Memory B cell (primary cell): ENCODE measurements around the gene SESN1.
"Not testable (repeated sequence)": the region's sequence is repeated elsewhere in the genome, so short reads cannot be mapped to it uniquely, and the experiment has no call there.

Source experiments
- ATAC-seq: fragments of 150-1000 bp; cut with Tn5 transposase; 2 replicates; pipeline ENCODE4 v1.10.0; 2021; ENCODE audit warnings: low read depth, mild to moderate bottlenecking, moderate library complexity
- DNase-seq, 2 donors: peaks; one replicate each; pipeline ENCODE4 v3.0.0; 2022; ENCODE audit warnings: low spot score in 2 of 2
- H3K27ac Mint-ChIP-seq: one replicate; pipeline ENCODE4 v1.8.0; 2022; ENCODE audit warnings: mild to moderate bottlenecking, moderate library complexity, mixed read lengths
- H3K27me3 Mint-ChIP-seq: one replicate; pipeline ENCODE4 v1.8.0; 2022; ENCODE audit warnings: mixed read lengths
- H3K36me3 Mint-ChIP-seq: one replicate; pipeline ENCODE4 v1.8.0; 2022; ENCODE audit warnings: mild to moderate bottlenecking, mixed read lengths
- H3K4me1 Mint-ChIP-seq: one replicate; pipeline ENCODE4 v1.8.0; 2022; ENCODE audit warnings: mixed read lengths
- H3K4me3 Mint-ChIP-seq: one replicate; pipeline ENCODE4 v1.8.0; 2022; ENCODE audit warnings: mild to moderate bottlenecking, moderate library complexity, mixed read lengths
- H3K9me3 Mint-ChIP-seq: one replicate; pipeline ENCODE4 v1.8.0; 2022; ENCODE audit warnings: mixed read lengths

The SESN1 gene

DNA sequence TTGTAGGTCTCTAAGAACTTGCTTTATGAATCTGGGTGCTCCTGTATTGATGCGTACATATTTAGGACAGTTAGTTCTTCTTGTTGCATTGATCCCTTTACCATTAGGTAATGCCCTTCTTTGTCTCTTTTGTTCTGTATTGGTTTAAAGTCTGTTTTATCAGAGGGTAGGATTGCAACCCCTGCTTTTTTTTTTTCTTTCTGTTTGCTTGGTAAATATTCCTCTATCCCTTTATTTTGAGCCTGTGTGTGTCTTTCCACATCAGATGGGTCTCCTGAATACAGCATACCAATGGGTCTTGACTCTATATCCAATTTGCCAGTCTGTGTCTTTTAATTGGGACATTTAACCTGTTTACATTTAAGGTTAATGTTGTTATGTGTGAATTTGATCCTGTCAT, 116.0 kb downstream of the SESN1 start:
- not testable (repeated sequence) for H3K27ac Mint-ChIP-seq, DNase-seq, H3K27me3 Mint-ChIP-seq, H3K4me3 Mint-ChIP-seq, ATAC-seq, H3K4me1 Mint-ChIP-seq
- Mint-ChIP-seq H3K36me3 (peaks cover 11% of the 10 kb centered on the region), H3K9me3 (peaks cover 11% of the 10 kb centered on the region)

DNA sequence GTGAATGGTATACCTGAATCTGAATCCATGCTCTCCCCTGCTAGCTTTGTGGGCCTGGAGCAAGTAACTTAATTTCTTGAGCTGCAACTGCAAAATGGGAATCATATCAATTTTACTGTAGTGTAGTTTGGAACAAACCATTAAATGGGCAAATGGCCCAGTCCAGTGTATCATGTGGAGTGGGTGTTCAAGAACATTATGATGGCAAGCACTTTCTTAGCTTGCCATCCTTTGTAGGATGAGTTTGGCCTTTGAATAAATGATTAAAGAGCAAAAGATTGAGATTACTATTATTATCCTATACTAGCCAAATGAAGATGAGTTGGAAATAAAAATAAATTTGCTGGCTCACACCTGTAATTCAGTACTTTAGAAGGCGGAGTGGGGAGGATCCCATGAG, 120.4 kb downstream of the SESN1 start:
- Mint-ChIP-seq H3K4me3 (no peak overlapping the region), H3K9me3 (peaks cover 2% of the 10 kb centered on the region), H3K27me3 (no peaks in the 10 kb centered on the region), H3K4me1 (no peaks in the 10 kb centered on the region), H3K36me3 (peaks cover 7% of the 10 kb centered on the region), H3K27ac (no peak overlapping the region)
- no peak for ATAC-seq
- no peak for DNase-seq

DNA sequence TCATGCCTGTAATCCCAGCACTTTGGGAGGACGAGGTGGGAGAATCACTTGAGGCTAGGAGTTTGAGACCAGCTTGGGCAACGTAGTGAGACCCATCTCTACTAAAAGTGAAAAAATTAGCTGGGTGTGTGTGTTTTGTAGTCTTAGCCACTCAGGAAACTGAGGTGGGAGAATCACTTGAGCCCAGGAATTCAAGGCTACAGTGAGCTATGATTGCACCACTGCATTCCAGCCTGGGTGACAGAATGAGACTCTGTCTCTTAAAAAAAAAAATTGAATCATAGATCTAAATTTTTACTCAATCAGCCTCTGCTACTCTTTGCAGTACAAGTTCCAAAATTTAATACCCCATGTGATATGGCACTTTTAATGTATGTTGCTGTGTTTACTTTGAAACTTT, 124.9 kb downstream of the SESN1 start:
- no peak overlapping the region for H3K4me3 Mint-ChIP-seq
- no peaks in the 10 kb centered on the region for H3K9me3 Mint-ChIP-seq
- DNase-seq (no peak), ATAC-seq (no peak)
- no peak overlapping the region for H3K27ac Mint-ChIP-seq
- no peaks in the 10 kb centered on the region for H3K36me3 Mint-ChIP-seq
- no peaks in the 10 kb centered on the region for H3K27me3 Mint-ChIP-seq
- peaks cover 4% of the 10 kb centered on the region for H3K4me1 Mint-ChIP-seq

DNA sequence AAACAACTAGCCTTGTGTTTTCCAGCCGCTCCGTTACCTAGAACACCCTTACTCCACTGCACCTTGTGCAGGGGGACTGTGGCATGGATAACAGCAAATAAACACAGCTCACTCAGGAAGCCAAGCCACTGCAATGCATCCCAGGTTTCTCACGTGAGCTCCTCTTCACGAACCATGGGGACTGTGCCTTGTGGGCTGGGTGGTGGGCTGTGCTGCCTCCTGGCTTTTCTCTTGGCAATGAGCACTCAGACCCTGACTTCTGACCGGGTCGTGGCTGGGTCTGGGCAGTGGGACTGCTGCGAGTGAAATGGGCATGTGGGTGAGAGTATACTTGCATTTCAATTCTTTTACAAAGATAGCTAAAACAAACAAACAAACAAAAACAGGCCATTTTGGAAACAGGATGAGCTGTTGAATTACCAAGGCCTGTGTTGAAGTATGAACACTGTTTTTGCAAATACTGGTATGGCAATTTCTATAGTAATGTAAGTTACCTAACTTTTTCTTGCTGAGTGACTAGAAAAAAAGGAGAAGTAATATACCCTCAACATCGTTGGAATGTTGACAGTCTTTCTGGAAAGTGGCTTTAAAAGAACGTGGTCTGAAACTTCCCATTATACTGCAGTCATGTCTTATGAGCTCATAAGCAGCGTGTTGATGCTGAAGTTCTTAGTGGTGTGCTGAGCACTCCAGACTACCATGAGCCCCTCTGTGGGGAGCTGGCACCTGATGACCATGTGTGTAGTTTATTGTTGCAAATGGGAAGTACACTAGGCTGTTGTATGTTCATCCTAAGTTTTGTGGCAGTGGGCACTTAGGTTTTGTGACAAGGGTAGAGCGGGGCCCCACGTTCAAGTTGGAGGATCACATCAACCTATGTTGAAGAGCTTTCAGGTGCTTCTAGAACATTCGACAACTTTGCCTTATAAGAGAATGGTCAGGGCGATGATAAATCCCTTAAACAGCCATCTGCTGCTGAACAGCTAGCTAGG, 126.0 kb downstream of the SESN1 start:
- DNase-seq, result no peak
- Mint-ChIP-seq H3K36me3 (no peaks in the 10 kb centered on the region), H3K27ac (no peak overlapping the region), H3K4me1 (peaks cover 4% of the 10 kb centered on the region), H3K4me3 (no peak overlapping the region), H3K27me3 (no peaks in the 10 kb centered on the region), H3K9me3 (no peaks in the 10 kb centered on the region)
- ATAC-seq, result no peak

DNA sequence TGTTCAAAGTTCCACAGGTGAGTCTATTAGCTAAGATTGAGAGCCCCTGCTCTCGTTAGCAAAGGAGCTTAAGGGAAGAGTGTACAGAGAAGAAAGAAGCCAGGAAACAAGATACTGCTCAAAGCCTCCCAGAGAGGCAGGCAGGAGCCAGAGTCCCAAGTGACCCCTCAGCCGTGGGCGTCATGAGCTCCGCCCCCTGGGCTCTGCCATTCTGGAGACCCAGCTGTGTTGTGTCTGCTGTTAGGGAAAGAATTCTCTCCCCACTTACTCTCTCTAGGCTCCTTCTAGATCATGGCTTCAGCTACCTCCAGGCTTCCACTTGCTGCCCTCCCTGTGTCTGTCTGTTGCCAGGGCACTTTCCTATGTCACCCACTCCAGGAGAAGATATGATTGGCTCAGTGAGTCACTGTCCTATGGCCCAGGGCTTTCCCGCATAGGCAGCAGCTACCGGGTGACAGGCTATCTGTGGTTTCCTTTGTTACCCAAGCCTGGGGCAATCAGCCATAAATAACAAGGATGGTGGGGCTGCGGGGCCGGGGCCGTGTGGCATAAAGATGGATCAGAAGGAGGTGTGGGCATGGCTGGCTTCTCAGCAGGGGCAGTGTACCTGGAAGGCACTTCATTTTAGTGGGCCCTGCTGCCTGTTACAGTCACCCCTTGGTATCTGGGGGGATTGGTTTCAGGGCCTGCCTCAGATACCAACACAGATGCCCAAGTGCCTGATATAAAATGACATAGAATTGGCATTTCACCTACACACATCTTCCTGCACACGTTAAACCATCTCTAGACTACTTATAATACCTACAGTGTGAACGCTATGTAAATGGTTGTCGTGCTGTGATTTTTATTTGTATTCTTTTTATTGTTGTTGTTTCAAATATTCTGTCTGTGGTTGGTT, 127.5 kb downstream of the SESN1 start:
- Mint-ChIP-seq H3K36me3 (no peaks in the 10 kb centered on the region), H3K4me3 (no peak overlapping the region), H3K4me1 (peaks cover 4% of the 10 kb centered on the region), H3K27ac (no peak overlapping the region), H3K27me3 (no peaks in the 10 kb centered on the region), H3K9me3 (no peaks in the 10 kb centered on the region)
- ATAC-seq, result peak; percentile 39
- no peak for DNase-seq

DNA sequence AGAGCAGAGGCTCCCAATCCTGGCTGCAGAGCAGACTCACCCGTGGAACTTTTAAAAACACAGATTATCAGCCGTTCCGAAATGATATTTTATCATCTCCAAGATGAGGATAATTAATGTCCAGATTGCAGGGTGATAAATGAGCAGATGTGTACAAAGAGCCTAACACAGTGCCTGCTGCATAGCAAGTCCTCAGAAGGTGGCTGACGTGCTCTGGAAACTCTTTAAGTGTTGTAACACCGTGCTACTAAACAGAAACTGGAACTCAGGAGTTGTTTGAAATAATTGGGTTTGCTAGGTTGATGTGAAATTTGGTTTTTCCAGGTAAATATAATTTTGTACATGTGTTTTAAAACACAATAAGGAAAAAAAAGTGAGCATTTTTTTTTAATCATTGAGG, 128.4 kb downstream of the SESN1 start:
- H3K4me1 Mint-ChIP-seq, result peaks cover 4% of the 10 kb centered on the region
- no peaks in the 10 kb centered on the region for H3K36me3 Mint-ChIP-seq
- H3K9me3 Mint-ChIP-seq, result no peaks in the 10 kb centered on the region
- ATAC-seq (no peak), DNase-seq (no peak)
- H3K27me3 Mint-ChIP-seq, result no peaks in the 10 kb centered on the region
- no peak overlapping the region for H3K27ac Mint-ChIP-seq
- no peak overlapping the region for H3K4me3 Mint-ChIP-seq

DNA sequence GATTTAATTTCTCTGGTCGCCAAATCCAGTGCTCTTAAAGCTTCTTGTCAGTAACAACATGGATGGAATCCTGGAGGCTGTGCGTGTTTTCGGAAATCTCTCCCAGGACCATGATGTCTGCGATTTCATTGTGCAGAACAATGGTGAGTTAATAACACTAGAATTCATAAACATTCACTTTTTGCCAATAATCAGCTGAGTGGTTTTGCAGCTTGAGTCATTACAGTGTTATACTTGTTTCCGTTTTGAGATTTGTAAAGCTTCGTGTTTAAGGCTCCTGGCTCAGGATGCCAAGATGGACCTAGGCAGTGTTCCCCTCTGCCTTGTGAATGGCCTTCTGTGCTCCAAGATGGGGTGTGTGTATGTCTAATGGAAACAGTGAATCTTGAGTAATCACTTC, 132.7 kb downstream of the SESN1 start:
- Mint-ChIP-seq H3K27me3 (no peaks in the 10 kb centered on the region), H3K4me1 (peaks cover 11% of the 10 kb centered on the region), H3K4me3 (no peak overlapping the region), H3K27ac (no peak overlapping the region), H3K9me3 (no peaks in the 10 kb centered on the region), H3K36me3 (no peaks in the 10 kb centered on the region)
- DNase-seq, result no peak
- ATAC-seq, result no peak

DNA sequence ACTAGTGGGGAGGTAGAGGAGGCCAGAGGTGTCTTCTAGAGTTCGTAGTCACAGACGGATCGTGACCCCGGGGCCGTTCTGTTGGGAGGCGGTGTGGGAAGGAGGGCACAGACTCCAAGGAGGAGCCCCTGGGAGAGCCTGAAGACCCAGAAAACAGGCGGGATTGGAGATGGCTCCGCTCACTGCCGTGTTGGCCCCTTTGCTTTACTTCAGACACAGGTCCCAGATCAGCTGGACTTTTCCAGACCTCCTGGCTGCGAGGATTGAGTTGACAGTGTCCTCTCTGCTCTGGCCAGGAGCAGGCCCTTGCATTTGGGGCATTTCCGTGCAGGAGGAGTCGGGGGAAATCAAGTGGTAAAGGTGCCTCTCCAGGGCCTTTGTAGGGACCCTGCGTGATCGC, 133.6 kb downstream of the SESN1 start:
- Mint-ChIP-seq H3K27ac (no peak overlapping the region), H3K27me3 (no peaks in the 10 kb centered on the region), H3K9me3 (no peaks in the 10 kb centered on the region), H3K36me3 (no peaks in the 10 kb centered on the region), H3K4me3 (no peak overlapping the region), H3K4me1 (peaks cover 10% of the 10 kb centered on the region)
- ATAC-seq, result no peak
- no peak for DNase-seq

DNA sequence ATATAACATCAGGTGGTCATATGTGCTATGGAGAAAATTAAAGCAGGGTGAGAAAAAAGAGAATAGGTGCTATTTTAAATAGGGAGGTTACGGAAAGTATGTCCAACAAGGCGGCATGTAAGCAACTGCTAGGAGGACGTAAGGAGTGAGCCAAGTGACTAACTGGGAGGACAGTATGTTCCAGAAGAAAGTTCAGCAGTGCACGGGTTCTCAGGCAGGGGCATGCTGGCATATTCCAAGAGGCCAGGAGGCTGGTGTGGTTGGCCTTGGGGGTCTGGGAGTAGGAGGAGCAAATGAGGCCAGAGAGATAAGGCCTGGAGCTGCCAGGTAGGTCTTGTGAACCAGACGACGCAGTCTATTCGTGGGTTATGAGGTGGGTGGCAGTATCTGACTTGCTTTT, 134.0 kb downstream of the SESN1 start:
- no peak for ATAC-seq
- no peak for DNase-seq
- H3K4me3 Mint-ChIP-seq, result no peak overlapping the region
- no peaks in the 10 kb centered on the region for H3K27me3 Mint-ChIP-seq
- H3K4me1 Mint-ChIP-seq, result peaks cover 11% of the 10 kb centered on the region
- H3K27ac Mint-ChIP-seq, result no peak overlapping the region
- no peaks in the 10 kb centered on the region for H3K9me3 Mint-ChIP-seq
- H3K36me3 Mint-ChIP-seq, result no peaks in the 10 kb centered on the region

DNA sequence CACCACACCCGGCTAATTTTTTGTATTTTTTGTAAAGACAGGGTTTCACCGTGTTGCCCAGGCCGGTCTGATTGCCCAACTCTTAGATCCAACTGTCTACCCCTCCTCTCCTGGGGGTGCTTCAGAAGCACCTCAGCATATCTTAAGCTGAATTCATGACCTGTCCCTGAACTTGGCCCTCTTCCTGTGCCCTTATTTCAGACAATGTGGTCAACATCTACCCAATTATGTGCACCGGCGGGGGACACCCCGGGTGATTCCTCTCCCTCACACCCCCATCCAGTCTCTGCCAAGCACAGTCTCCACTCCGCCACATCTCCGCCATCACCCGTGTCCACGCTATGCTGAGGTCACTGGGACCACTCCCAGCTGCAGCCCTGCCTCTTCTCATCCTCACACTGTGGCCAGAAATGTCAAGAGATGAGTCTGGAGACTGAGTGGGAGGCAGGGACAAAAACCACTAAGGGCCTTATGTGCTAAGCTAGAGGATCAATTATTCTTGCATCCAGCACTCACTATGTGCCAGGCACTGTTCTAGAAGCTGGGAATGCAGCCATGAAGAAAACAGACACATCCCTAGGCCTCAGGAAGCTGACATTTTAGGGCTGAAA, 134.6 kb downstream of the SESN1 start:
- no peak overlapping the region for H3K4me3 Mint-ChIP-seq
- H3K4me1 Mint-ChIP-seq, result peaks cover 14% of the 10 kb centered on the region

DNA sequence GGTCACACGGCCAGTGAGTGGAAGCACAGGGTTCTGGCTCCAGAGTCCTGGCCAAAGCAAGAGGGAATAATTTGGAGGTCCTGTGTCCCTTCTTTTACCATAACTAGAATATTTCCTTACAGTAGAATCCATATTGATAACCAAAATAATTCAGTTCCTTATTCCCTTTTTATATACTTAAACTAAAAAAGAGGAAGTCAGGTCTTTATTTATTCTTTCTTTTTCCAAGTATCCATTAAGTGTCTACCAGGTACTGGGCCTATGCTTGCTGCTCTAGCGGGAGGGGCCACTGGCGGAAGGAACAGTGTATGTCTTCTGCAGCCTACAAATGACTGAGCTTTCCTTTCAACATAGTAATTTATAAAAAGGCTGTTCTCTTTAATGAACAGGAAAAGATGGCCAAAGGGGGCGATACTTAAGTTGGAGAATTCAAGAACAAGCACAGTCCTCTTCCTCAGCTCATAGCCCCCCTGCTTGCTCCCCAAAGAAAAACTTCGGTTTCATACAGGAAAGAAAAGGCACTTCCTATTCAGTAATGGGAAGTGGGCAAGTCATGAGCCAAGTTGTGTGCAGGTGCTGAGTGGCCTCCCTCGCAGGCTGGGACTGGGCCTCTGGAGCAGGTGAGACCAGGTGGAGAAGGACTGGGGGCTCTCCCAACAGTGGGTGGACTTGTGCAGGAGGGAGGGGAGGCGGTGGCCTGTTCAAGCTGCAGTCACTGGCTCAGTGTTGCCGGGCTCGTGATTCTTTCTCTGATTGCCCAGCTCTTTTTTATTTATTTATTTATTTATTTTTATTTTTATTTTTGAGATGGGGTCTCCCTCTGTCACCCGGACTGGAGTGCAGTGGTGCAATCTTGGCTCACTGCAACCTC, 135.5 kb downstream of the SESN1 start:
- ATAC-seq (peak; percentile 37), DNase-seq (no peak)
- H3K27me3 Mint-ChIP-seq, result no peaks in the 10 kb centered on the region
- H3K4me1 Mint-ChIP-seq, result peaks cover 16% of the 10 kb centered on the region
- H3K27ac Mint-ChIP-seq, result no peak overlapping the region
- H3K9me3 Mint-ChIP-seq, result no peaks in the 10 kb centered on the region
- no peak overlapping the region for H3K4me3 Mint-ChIP-seq
- no peaks in the 10 kb centered on the region for H3K36me3 Mint-ChIP-seq

More for the DNA sequence above, 134.6 kb downstream of the SESN1 start:
- H3K36me3 Mint-ChIP-seq, result no peaks in the 10 kb centered on the region
- H3K9me3 Mint-ChIP-seq, result no peaks in the 10 kb centered on the region
- no peak overlapping the region for H3K27ac Mint-ChIP-seq
- H3K27me3 Mint-ChIP-seq, result no peaks in the 10 kb centered on the region
- no peak for DNase-seq
- ATAC-seq, result no peak

DNA sequence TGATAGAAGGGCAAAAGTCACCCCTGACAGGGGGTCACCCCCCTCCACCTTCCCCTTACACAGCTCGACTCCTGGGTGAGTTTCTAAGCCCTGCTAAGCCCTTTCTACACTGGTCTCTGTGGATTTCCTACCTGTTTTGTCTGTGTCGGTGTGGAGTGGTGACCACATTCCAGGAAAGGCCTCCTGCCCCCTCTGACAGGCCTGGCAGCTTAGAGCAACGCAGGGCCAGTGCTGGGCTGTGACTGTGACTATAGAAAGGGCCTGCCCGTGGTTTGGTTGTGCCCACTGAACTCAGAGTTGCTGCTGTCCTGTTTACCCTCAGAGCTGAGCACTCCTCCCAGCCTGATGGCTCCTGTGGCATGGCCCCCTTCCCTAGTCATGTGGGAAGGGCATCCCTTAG, 137.4 kb downstream of the SESN1 start:
- no peak overlapping the region for H3K27ac Mint-ChIP-seq
- H3K36me3 Mint-ChIP-seq, result no peaks in the 10 kb centered on the region
- ATAC-seq (no peak), DNase-seq (no peak)
- no peaks in the 10 kb centered on the region for H3K27me3 Mint-ChIP-seq
- H3K9me3 Mint-ChIP-seq, result no peaks in the 10 kb centered on the region
- H3K4me3 Mint-ChIP-seq, result no peak overlapping the region
- peaks cover 16% of the 10 kb centered on the region for H3K4me1 Mint-ChIP-seq

DNA sequence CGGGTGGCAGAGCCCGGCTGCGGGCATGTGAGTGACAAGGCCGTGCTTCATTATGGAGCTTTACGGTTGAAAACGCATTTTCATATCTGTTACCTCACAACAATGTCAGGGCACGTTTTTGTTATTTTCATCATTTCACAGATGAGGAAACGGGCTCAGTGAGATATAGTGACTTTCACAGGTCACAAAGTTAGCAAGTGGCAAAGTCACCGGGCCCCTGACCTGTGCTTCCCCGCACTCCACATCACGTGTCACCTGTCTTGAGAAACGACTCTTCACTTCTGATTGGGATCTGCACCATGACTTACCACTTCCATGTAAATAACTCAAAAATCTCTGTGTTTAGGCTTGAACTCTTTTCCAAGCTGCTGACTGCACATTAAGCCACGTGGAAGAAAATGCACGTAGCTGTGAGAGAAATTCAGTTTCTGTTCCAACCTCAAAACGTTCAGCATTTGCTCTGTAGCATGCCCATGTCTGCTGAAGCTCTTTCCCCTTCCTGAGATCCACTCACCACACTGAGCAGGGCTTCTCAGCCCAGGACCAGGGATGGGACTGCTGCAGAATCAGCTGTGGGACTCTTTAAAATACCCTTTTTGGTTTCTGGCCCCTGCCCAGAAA, 139.2 kb downstream of the SESN1 start:
- H3K9me3 Mint-ChIP-seq, result no peaks in the 10 kb centered on the region
- H3K36me3 Mint-ChIP-seq, result no peaks in the 10 kb centered on the region
- H3K27me3 Mint-ChIP-seq, result no peaks in the 10 kb centered on the region
- peaks cover 16% of the 10 kb centered on the region for H3K4me1 Mint-ChIP-seq
- ATAC-seq, result no peak
- H3K4me3 Mint-ChIP-seq, result no peak overlapping the region
- H3K27ac Mint-ChIP-seq, result no peak overlapping the region
- no peak for DNase-seq
